22Rv1 (cell line): ENCODE measurements around the gene SOX21.

Experiments
- CTCF ChIP-seq: fragments of 450-650 bp; IDR thresholded peaks from 2 replicates; pipeline ENCODE4 v1.5.1; 2017; ENCODE audit warnings: mild to moderate bottlenecking
- ZFX ChIP-seq: fragments of 450-650 bp; IDR thresholded peaks from 2 replicates; pipeline ENCODE4 v1.6.1; 2017; ENCODE audit warnings: antibody characterized with exemption, borderline replicate concordance

DNA sequence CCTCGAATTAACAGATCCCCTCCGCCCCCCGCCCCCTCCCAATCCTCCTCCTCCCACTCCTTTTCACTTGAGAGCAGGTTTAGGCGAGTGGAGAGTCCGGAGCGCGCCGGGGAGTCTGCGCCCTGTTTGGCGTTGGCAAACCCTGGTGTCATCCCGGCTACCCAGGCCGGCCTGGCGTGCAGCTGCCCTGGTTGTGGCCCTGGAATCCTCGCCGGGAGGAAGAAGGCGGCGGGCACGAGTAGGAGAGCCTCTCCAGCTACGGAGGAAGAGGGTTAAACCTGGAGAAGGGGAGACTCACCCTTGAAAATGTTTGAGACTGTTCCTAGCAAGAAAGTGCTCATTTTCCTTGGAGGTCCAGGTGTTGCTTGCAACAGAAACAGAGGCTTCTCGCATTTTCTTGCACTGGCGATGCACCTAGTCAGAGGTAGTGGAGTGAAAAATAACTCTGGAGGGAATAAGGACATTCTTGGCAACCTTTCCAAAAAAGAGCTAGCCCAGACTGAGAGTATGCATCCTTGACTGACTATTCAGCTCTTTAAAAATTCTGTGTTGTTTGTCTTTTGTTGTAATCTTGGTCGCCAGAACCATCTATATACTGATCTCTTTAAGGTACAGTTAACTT, 1.3 kb upstream of the SOX21 start:
- TF ChIP-seq CTCF (no peak), ZFX (no peak)
